Endometrium (tissue), 2 donors: ENCODE data around the gene ZEB2.

Experiments used
- FAIRE-seq: peaks from 2 replicates; lab custom pipeline; 2012; peaks lifted over from hg19 to GRCh38; lab: Jason Lieb, UNC
- donor health status: control.
- donor health status: control.

Gene ZEB2

GRCh38 chr2:144419218-144419617 is 100.7 kb downstream of the ZEB2 start:
- FAIRE-seq = no peak

DNA sequence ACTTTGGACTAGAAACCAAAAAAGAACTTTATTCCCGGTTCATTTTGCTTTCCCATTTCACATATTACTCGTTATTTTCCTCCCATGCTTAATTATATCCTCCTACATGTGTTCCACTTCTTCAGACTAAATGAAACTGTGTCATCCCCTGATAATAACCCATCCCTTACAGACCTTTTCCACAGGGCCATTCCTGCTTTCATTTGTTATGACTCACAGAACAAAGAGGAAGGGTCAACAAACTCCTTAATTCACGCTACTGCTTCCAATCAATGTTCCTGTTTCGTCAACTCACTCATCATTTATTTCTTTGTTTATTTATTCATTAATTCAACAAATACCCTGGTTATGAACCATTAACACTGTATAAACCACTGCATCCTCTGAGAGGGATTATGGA is 104.5 kb downstream of the ZEB2 start:
- no peak for FAIRE-seq

GRCh38 chr2:144414324-144414845 is 105.5 kb downstream of the ZEB2 start:
- no peak for FAIRE-seq

- no peak for FAIRE-seq
These were observed 107.2 kb downstream of the ZEB2 start for GRCh38 chr2:144412709-144413108.

GRCh38 chr2:144411473-144411872 is 108.4 kb downstream of the ZEB2 start:
- FAIRE-seq = no peak

DNA sequence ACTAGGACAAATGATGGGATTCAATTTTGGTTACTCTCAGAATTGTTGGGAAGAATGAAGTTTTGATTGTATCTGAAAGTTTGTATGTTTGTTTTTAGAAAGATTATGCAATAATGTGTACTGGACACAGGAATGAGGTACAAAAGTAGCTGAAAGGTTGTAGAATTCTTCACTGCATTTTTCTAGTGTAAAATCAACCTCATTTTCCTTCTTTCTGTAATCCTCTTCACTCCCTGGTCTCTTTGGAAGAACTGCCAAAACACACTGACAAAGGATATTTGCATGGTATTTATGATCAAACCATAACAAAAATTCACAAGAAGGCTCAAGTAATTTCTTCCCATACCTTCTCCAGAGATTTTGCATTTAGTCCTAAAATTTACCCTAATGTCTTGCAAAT is 110.7 kb downstream of the ZEB2 start:
- FAIRE-seq = peak; percentile 8

DNA sequence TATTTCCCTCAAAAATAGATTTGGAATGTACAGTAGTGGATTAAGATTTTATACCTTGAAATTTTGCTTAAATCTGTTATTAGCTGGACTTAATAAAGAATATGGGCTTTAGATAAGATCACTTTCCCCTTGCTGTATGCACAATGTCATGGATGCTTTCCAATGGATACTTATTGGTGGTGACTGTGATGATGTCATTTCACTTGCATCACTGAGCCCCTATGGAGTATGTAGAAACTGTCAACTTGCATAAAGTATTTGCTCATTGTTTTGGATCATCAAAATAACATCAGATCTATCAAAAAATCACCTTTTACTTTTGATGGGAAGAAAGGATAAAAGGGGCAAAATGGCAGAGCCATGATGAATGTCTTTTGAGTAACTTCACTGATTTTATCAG is 112.7 kb downstream of the ZEB2 start:
- no peak for FAIRE-seq

- FAIRE-seq = no peak
These were observed 113.7 kb downstream of the ZEB2 start for GRCh38 chr2:144405982-144406788.

GRCh38 chr2:144405321-144405720 is 114.6 kb downstream of the ZEB2 start:
- peak; percentile 26 for FAIRE-seq

- no peak for FAIRE-seq
These were observed 115.2 kb downstream of the ZEB2 start for GRCh38 chr2:144404586-144405314.

DNA sequence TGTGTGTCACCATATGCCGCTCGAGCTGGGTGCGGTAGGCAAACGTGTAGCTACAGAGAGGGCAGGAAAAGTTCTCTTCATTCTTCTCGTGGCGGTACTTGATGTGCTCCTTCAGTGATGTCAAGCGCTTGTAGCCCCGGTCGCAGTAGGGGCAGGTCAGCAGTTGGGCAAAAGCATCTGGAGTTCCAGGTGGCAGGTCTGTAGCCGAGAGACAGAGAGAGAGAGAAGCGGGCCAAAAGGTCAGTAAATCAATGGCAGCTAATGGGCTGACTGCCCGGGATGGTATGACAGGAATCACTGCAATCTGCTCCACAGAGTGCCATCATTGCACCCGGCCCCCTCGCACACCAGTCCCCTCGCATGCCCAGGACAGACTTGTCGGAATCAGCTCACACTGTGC is 116.0 kb downstream of the ZEB2 start:
- no peak for FAIRE-seq

GRCh38 chr2:144402251-144402650 is 117.7 kb downstream of the ZEB2 start:
- FAIRE-seq = peak; percentile 4

GRCh38 chr2:144401036-144401435 is 118.9 kb downstream of the ZEB2 start:
- FAIRE-seq = no peak

GRCh38 chr2:144396318-144396717 is 123.6 kb downstream of the ZEB2 start:
- FAIRE-seq = no peak

- FAIRE-seq = no peak
These were observed 129.4 kb downstream of the ZEB2 start for GRCh38 chr2:144390424-144391020.

DNA sequence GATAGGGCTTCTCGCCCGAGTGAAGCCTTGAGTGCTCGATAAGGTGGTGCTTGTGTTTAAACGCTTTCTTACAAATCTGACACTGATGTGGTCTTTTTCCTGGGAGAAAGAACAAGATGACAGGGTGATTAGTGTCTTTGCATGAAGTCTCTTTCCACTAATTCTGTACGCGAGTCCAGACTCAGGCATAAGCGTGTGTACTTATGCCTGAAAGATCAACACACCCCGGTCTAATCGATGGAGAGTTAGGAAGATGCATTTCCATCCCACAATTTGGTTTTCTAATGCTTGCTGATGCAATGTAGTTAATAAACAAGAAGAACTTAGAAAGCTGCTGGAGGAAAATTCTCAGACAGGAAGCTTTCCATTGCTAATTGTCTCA is 130.0 kb downstream of the ZEB2 start:
- no peak for FAIRE-seq

DNA sequence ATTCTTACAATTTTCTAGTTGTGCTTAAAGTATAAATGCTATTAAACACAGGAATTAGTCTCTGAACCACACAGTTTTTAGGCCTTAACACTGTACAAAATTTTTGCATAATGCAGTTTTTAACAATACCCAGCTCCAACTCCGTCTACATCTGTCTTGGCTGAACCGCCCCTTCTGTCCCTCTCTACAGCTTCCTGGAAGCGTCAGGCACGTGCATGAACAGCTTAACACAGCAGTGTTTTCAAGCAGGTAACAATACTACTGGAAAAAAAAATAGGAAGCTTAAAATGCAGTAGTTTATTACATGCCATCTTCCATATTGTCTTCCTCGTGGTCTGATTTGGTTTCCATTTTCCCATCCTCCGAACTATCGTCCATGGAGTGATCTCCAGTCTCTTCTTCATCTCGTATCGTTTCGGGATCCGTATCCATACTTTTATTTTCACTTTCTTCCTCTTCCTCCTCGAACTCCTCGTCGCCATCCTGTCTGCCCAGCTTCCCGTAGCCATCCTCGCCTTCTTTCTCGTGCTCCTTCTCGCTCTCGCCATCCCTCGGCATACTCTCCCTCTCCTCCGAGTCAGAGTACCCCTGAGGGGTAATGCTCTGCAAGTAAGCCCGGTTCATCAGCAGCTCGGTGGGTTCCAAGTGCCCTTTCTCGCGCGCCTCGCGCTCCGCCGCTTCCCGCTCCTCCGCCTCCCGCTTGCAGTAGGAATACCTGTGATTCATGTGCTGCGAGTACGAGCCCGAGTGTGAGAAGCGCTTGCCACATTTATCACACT is 130.6 kb downstream of the ZEB2 start:
- no peak for FAIRE-seq

- FAIRE-seq = no peak
These were observed 134.5 kb downstream of the ZEB2 start for GRCh38 chr2:144385381-144385780.

- FAIRE-seq = no peak
These were observed 136.3 kb downstream of the ZEB2 start for GRCh38 chr2:144383571-144384100.

- FAIRE-seq = no peak
These were observed 137.1 kb downstream of the ZEB2 start for GRCh38 chr2:144382849-144383248.

GRCh38 chr2:144381716-144382115 is 138.2 kb downstream of the ZEB2 start:
- FAIRE-seq = no peak

DNA sequence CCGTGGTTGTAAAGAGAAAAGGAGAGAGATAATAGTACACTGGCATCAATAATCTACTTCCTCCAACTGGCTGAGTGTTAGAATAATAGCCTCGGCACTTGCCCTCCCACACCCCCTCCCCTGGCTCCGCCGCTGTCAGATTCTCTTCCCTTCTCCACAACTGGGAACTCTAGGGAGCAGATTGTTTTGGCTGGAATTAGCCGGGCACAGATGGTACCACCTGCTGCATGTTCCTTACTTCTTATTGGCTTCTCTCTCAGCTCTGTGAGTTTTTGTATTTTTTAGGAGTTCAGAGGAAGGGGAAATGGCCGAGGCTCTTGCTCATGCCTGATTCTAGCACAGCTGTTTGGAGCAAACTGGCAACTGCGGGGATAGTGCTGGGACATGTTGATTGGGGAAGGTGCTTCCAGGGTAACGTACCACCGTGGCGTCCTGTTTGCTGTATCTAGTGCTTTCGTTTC is 140.0 kb downstream of the ZEB2 start:
- FAIRE-seq = no peak
